Activated CD4-positive, alpha-beta T cell treated with anti-CD3 and anti-CD28 coated beads, Interleukin-2, amount 50 U/mL, for 16 hours (primary cell): ENCODE measurements around the gene NAV2.
A peak's percentile ranks its signal among the peaks of the same experiment; 100 is the strongest.
"Not testable (repeated sequence)": the region's sequence is repeated elsewhere in the genome, so short reads cannot be mapped to it uniquely, and the experiment has no call there.

Source experiments
- DNase-seq: peaks from one replicate; pipeline ENCODE4 v3.0.0-alpha.2; 2020

The NAV2 gene

GRCh38 chr11:20105427-20105826 lies 392.8 kb downstream of the NAV2 start:
- DNase-seq, result no peak

GRCh38 chr11:20109731-20110445 lies 397.3 kb downstream of the NAV2 start:
- DNase-seq, result no peak

DNA sequence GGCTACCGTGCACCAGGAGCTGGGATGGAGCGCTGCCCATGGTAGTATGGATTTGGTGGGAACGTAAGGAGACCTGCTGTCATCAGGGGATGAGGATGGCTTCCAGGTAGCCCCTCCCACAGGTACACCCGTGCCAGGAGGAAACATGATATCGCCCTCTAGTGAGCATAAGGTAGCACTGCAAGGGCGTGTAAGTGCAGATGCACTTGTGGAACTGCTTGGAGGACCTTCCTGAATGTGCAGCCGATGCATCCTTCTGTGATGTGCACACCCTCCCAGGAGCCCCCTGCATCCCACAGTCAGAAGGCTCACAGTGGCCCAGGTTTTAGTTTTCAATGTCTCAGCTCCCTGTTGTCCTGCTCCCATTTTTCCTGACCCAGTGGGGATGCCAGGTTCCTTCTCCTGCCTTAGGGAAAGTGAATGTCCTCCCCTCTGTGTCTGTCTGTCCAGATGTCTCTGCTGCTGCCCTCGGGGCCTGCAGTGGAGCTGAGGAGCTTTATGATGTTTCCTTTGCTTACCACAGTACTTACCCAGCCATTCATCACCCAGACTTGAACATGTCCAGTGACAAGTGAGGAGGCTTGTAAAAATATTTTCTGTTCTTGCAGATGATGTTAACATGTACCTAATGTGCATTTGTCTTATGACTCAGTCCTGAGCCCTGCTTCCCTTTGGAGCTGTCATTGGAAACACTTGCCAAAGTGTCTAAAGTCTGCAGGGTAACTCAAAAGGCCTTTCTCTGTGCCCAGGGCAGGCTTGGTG lies 398.5 kb downstream of the NAV2 start:
- peak; percentile 72 for DNase-seq

DNA sequence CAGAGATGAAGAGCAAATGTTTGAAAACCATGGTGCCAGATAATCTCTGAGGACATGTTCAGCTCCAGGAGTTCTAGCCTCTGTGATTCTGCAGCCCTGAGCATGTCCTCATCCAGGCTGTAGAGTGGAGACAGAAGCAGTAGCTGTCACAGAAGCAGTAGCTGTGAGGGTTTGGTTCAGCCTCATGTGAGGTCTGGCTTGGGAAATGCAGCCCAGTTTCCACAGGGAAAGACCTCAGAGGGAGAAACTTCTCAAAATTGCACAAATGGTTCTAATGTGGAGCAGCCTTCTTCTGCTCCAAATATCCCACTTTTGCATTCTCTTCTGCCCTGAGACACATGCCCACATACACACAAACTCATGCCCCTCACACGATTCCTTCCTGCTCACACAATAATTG lies 399.2 kb downstream of the NAV2 start:
- no peak for DNase-seq

DNA sequence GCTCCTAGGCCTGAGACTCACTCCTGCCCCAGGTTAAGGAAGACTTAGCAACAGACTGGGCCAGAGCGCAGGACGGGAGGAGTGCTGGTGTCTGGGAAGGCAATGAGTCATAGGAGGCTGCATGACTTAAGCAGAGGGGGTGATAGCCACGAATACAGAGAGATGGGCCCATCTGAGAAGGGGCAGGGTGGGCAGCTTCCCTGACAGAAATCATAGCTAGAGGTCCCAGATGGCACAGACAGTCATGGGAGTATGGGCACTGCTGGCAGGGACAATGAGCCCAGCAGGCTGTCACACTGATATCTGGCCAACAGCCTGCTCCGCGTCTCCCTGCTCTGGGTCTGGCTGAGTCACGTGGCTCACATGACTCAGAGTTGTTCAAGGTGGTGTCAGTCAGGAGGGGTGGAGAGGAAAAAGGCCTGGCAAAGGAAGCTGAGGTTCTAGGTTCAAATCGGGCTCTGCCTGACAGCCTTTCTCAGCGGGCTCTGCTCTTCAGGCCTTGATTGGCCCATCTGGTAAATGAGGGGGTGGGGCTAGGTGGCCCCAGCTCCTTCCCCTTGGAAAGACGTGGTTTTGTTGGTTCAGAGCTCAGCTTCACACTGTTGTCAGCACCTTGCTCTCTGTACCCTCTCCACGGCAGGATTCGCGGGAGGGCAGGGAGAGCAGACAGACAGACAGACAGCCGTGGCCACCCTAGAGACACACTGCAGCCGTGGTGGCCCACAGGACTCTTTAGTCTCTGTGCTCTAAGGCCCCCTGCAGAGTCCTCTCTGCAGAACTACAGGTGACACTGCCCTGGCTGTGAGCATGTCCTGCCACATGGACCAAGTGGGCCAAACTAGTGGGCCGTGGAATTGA lies 399.9 kb downstream of the NAV2 start:
- DNase-seq, result peak; percentile 12

DNA sequence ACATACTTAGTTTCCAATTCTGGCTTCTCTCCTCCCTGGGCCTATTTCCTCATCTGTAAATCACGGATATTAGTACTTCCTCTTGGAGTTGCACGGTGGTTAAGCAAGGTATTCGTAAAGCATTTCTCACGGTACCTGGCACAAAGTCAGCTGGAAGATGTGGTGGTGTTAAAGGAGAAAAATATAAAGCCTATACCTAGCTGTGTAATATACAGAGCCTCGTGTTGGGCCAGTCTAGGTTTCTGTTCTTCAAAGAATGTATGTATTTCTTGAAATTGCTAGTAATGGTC lies 400.5 kb downstream of the NAV2 start:
- DNase-seq, result no peak

DNA sequence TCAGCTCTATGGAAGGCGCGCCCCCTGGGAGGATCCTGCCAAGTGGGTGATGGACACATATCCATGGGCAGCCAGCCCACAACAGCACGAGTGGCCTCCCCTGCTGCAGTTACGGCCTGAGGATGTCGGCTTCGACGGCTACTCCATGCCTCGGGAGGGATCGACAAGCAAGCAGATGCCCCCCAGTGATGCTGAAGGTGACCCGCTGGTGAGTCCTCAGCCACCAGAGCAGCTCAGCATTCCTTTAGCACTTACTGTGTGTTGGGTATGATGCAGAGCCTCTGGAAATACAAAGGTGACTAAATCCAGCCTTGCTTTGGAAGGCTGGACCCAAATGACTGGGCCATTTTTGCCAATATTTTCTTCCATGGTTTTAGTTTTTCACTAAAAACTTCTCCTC lies 402.0 kb downstream of the NAV2 start:
- DNase-seq, result no peak

- DNase-seq, result no peak
Observed at GRCh38 chr11:20116825-20117224, 404.2 kb downstream of the NAV2 start.

GRCh38 chr11:20117291-20117690 lies 404.7 kb downstream of the NAV2 start:
- DNase-seq, result no peak

- DNase-seq, result no peak
Observed at GRCh38 chr11:20118209-20118608, 405.6 kb downstream of the NAV2 start.

- no peak for DNase-seq
Observed at GRCh38 chr11:20119315-20119714, 406.7 kb downstream of the NAV2 start.

- DNase-seq, result no peak
Observed at GRCh38 chr11:20120134-20120925, 407.7 kb downstream of the NAV2 start.

- DNase-seq, result no peak
Observed at GRCh38 chr11:20122131-20122530, 409.5 kb downstream of the NAV2 start.

GRCh38 chr11:20125927-20126326 lies 413.3 kb downstream of the NAV2 start:
- no peak for DNase-seq

DNA sequence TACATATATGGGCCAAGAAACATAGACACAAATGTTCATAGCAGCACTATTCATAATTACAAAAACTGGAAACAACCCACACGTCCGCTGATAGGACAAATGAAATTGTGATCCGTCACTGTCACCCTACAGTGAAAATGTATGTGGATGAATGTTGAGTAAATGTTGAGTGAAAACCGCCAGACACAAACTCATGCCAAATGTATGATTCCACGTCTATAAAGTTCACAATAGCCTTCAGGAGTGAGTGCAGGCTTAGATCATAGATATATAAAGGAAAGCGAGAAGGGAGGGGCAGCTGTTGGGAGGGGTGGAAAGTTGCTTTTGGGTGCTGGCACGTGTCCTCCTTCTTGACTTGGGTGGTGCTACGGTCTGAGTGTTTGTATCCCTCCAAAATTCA lies 414.1 kb downstream of the NAV2 start:
- DNase-seq, result no peak

GRCh38 chr11:20127671-20128527 lies 415.3 kb downstream of the NAV2 start:
- DNase-seq, result peak; percentile 75

DNA sequence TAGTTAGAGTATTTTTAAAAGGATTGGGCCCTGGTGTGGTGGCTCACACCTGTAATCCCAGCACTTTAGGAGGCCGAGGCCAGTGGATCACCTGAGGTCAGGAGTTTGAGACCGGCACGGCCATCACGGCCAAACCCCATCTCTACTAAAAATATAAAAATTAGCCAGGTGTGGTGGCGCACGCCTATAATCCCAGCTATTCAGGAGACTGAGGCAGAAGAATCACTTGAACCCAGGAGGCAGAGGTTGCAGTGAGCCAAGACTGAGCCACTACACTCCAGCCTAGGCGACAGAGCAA lies 415.8 kb downstream of the NAV2 start:
- not testable (repeated sequence) for DNase-seq

DNA sequence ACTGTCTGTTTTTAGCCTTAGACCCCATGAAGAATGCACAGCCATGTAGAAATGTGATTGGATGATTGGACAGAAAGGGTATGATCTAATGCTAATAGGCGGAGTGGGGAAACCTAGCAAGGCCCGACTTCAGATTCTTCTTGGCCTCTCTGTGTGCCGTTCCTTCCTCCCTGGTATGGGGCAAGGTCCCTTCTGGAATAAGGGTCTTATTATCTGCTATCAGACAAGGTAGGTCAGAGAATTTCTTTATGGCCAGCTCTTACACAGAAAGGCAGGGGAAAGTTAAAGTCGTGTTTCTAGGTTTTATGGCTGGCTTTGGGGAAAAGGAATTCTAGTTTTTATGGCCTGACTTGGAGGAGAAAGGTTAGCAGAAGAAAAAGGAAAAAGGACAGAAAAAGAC lies 417.0 kb downstream of the NAV2 start:
- DNase-seq, result no peak

- peak; percentile 57 for DNase-seq
Observed at GRCh38 chr11:20131788-20132666, 419.4 kb downstream of the NAV2 start.

DNA sequence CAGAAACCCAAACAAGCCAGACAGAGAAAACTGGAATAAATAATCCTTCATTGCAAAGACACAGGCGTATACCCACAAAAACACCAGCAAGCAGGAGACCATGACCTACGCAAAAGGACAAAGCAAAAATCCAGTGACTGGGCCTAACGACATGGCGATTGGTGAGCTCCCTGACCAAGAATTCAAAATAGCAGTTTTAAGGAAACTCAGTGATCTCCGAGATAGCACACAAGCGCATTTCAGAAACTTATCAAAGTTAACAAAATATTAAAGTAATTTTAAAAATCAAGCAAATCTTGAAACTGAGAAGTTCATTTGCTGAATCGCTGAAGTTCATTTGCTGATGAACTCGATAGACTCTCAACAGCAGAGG lies 420.0 kb downstream of the NAV2 start:
- no peak for DNase-seq
